HCT116 (cell line): ENCODE measurements around the gene TCF7L1. TPM values are rescaled to one million over a fixed set of nuclear protein-coding genes. Genes with fewer than 3 reads are reported as not detected.

ENCODE experiments used
- ATAC-seq: fragments of 200-7000 bp; cut with Tn5 transposase; 2 replicates; pipeline ENCODE4 v1.9.1; 2020; ENCODE audit warnings: mild to moderate bottlenecking, moderate library complexity
- BruUV-seq: library from RNA; stranded (reverse); fragments of 400-500 nt; replicated peaks from 2 replicates; lab custom pipeline; 2021; lab: Mats Ljungman, UMichigan
- CTCF ChIA-PET: fragments of 300-600 bp; sonication (Branson Sonifier 250); formaldehyde crosslinking; loops from one replicate; lab custom pipeline; 2021; ENCODE audit warnings: antibody characterized with exemption; lab: Charles Lee
- POLR2A ChIA-PET: fragments of 300-600, 350-600 bp; sonication (Branson Sonifier 250); formaldehyde crosslinking; loops from one replicate; lab custom pipeline; 2021; ENCODE audit warnings: antibody characterized with exemption; lab: Charles Lee
- RAD21 ChIA-PET, 2 experiments: fragments of 300-600 bp; sonication (Branson Sonifier 250); formaldehyde crosslinking; loops; one replicate each; lab custom pipeline; 2023; ENCODE audit warnings: low total read pairs in 2 of 2; ENCODE audit not compliant: uncharacterized antibody in 2 of 2, unreplicated experiment in 2 of 2, low non-redundant PET in 1 of 2; lab: Charles Lee
- DNase-seq: peaks from one replicate; pipeline ENCODE4 v3.0.0-alpha.2; 2010; ENCODE audit warnings: low read depth, low spot score
- H2AFZ ChIP-seq: fragments of 200-600 bp; shearing (Covaris generic), sonication (generic); 2 replicates; pipeline ENCODE4 v1.6.1; 2017; ENCODE audit warnings: low read depth, mixed run types, mixed read lengths, antibody characterized with exemption, low read length; ENCODE audit not compliant: poor library complexity, severe bottlenecking
- H3K27ac ChIP-seq: 2 replicates; pipeline ENCODE4 v1.5.1; 2012; ENCODE audit warnings: low read depth, low read length
- H3K27me3 ChIP-seq: fragments of 200-600 bp; sonication (generic); 2 replicates; pipeline ENCODE4 v1.6.1; 2016; ENCODE audit warnings: mixed run types, low read length, mixed read lengths; ENCODE audit not compliant: insufficient read depth
- H3K36me3 ChIP-seq, 2 experiments: fragments of 200-500 bp in 1 of 2; fragments of 200-600 bp in 1 of 2; sonication (Bioruptor generic) in 1 of 2; sonication (generic) in 1 of 2; 2 replicates each; pipeline versions ENCODE4 v1.5.1 to v1.6.1; 2014 to 2016; ENCODE audit warnings: low read length in 2 of 2, inconsistent platforms in 1 of 2, mixed read lengths in 1 of 2, mixed run types in 1 of 2; ENCODE audit not compliant: insufficient read depth in 2 of 2, control insufficient read depth in 1 of 2
- H3K4me1 ChIP-seq, 2 experiments: fragments of 200-600 bp in 1 of 2; sonication (generic) in 1 of 2; 2 replicates each; pipeline versions ENCODE4 v1.5.1 to v1.6.1; 2012 to 2017; ENCODE audit warnings: low read length in 2 of 2, inconsistent platforms in 1 of 2, mild to moderate bottlenecking in 1 of 2, mixed read lengths in 1 of 2, mixed run types in 1 of 2, moderate library complexity in 1 of 2; ENCODE audit not compliant: insufficient read depth in 2 of 2, control insufficient read depth in 1 of 2
- H3K4me2 ChIP-seq: fragments of 200-600 bp; sonication (generic); 2 replicates; pipeline ENCODE4 v1.6.1; 2017; ENCODE audit warnings: mixed run types, low read length, mixed read lengths
- H3K4me3 ChIP-seq, 2 experiments: fragments of 200-600 bp in 1 of 2; sonication (generic) in 1 of 2; replicated peaks in 1 of 2; 2 replicates each; pipeline ENCODE4 v1.5.1; 2011 to 2016; ENCODE audit warnings: low read length in 2 of 2, control low read depth in 1 of 2, low read depth in 1 of 2, mild to moderate bottlenecking in 1 of 2, mixed read lengths in 1 of 2, mixed run types in 1 of 2
- H3K79me2 ChIP-seq: fragments of 200-600 bp; sonication (generic); 2 replicates; pipeline ENCODE4 v1.6.1; 2017; ENCODE audit warnings: mild to moderate bottlenecking, mixed run types, low read length, moderate library complexity, mixed read lengths; ENCODE audit not compliant: insufficient read depth
- H3K9ac ChIP-seq: fragments of 200-600 bp; sonication (generic); 2 replicates; pipeline ENCODE4 v1.6.1; 2016; ENCODE audit warnings: low read length, mixed read lengths
- H3K9me2 ChIP-seq: fragments of 200-600 bp; sonication (generic), shearing (Covaris generic); 2 replicates; pipeline ENCODE4 v1.6.1; 2017; ENCODE audit warnings: mixed run types, mild to moderate bottlenecking, moderate library complexity; ENCODE audit not compliant: insufficient read depth
- H3K9me3 ChIP-seq, 2 experiments: fragments of 200-500 bp in 1 of 2; fragments of 200-600 bp in 1 of 2; sonication (Bioruptor generic) in 1 of 2; sonication (generic) in 1 of 2; 2 replicates each; pipeline ENCODE4 v1.6.1; 2014 to 2017; ENCODE audit warnings: low read length in 2 of 2, mixed read lengths in 2 of 2, inconsistent platforms in 1 of 2, low read depth in 1 of 2, mild to moderate bottlenecking in 1 of 2, mixed run types in 1 of 2, moderate library complexity in 1 of 2; ENCODE audit not compliant: control insufficient read depth in 1 of 2, insufficient read depth in 1 of 2
- H4K20me1 ChIP-seq: fragments of 200-600 bp; sonication (generic), shearing (Covaris generic); 2 replicates; pipeline ENCODE4 v1.6.1; 2017; ENCODE audit warnings: mixed run types, mild to moderate bottlenecking, moderate library complexity; ENCODE audit not compliant: insufficient read depth
- ELF1 ChIP-seq: IDR thresholded peaks from 2 replicates; pipeline ENCODE4 v1.6.1; 2012; ENCODE audit warnings: low read depth, borderline replicate concordance
- EZH2 ChIP-seq: fragments of 200-600 bp; sonication (generic); IDR thresholded peaks from 2 replicates; pipeline ENCODE4 v1.6.1; 2017; ENCODE audit warnings: antibody characterized with exemption, mixed run types
- EZH2phosphoT487 ChIP-seq: fragments of 200-600 bp; IDR thresholded peaks from 2 replicates; pipeline ENCODE4 v1.6.1; 2018; ENCODE audit warnings: antibody characterized with exemption, borderline replicate concordance
- FOSL1 ChIP-seq: IDR thresholded peaks from 2 replicates; pipeline ENCODE4 v1.6.1; 2012; ENCODE audit warnings: low read depth
- POLR2A ChIP-seq: IDR thresholded peaks from 2 replicates; pipeline ENCODE4 v1.7.0; 2011; ENCODE audit warnings: borderline replicate concordance; ENCODE audit not compliant: insufficient read depth, insufficient read length; ENCODE audit errors: extremely low read depth
- RAD21 ChIP-seq: IDR thresholded peaks from 2 replicates; pipeline ENCODE4 v1.6.1; 2012; ENCODE audit warnings: low read depth, mild to moderate bottlenecking
- SP1 ChIP-seq: IDR thresholded peaks from 2 replicates; pipeline ENCODE4 v1.6.1; 2012; ENCODE audit warnings: low read depth
- TCF7L2 ChIP-seq: IDR thresholded peaks from 2 replicates; pipeline ENCODE4 v1.7.0; 2011; ENCODE audit warnings: borderline replicate concordance, inconsistent platforms; ENCODE audit not compliant: insufficient read depth, insufficient read length; ENCODE audit errors: extremely low read depth
- intact Hi-C: fragments of 100-400 bp; cut with micrococcal nuclease; formaldehyde crosslinking; loops from 2 replicates; pipeline ENCODE4 v1.10.0; 2022
- total RNA-seq: library from RNA; stranded (reverse); gene quantifications from one replicate; pipeline ENCODE4 v1.2.1, GENCODE V29; 2021; ENCODE audit not compliant: unreplicated experiment
- TF ChIP-seq, protein P1 (sequence below): IDR thresholded peaks from 2 replicates; pipeline ENCODE4 v1.6.1; 2012; ENCODE audit warnings: low read depth

TCF7L1 gene
- total RNA-seq, 1 experiment from 2014 or later: 10.3 TPM

DNA sequence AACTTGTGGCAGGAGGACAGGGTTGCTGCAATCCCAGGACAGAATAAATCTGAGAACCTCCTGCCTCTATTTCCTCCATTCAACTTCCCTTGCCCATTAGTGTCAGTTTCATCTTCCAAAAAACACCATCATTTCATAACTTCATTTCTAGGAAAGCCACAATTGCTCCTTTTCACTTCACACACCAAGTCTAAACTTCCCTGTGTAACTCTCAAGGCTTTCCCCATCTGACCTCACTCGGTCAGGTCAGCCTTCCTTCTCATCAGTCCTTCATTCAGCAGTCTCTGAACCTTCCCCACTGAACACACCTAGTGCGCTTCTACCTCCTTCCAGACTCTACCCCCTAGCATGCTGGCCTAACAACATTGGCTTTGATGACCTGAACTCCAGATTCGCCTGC lies 35.8 kb downstream of the TCF7L1 start:
- no TSS peak for BruUV-seq
- DNase-seq: no peak
- no peaks in the 10 kb centered on the region for H3K27me3 ChIP-seq
- H4K20me1 ChIP-seq: no peaks in the 10 kb centered on the region; the same call in 1 of the 2 replicates
- intact Hi-C loops: no loop called here
- H3K4me3 ChIP-seq: no peak overlapping the region
- RAD21 ChIA-PET: no interaction called here
- TF ChIP-seq EZH2phosphoT487 (no peak), TCF7L2 (no peak), FOSL1 (no peak), EZH2 (no peak), POLR2A (no peak), SP1 (no peak), RAD21 (no peak), ELF1 (no peak)
- TF ChIP-seq, protein P1, sequence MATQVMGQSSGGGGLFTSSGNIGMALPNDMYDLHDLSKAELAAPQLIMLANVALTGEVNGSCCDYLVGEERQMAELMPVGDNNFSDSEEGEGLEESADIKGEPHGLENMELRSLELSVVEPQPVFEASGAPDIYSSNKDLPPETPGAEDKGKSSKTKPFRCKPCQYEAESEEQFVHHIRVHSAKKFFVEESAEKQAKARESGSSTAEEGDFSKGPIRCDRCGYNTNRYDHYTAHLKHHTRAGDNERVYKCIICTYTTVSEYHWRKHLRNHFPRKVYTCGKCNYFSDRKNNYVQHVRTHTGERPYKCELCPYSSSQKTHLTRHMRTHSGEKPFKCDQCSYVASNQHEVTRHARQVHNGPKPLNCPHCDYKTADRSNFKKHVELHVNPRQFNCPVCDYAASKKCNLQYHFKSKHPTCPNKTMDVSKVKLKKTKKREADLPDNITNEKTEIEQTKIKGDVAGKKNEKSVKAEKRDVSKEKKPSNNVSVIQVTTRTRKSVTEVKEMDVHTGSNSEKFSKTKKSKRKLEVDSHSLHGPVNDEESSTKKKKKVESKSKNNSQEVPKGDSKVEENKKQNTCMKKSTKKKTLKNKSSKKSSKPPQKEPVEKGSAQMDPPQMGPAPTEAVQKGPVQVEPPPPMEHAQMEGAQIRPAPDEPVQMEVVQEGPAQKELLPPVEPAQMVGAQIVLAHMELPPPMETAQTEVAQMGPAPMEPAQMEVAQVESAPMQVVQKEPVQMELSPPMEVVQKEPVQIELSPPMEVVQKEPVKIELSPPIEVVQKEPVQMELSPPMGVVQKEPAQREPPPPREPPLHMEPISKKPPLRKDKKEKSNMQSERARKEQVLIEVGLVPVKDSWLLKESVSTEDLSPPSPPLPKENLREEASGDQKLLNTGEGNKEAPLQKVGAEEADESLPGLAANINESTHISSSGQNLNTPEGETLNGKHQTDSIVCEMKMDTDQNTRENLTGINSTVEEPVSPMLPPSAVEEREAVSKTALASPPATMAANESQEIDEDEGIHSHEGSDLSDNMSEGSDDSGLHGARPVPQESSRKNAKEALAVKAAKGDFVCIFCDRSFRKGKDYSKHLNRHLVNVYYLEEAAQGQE: no peak
- TF ChIP-seq, all 23 proteins: peak for 0
- POLR2A ChIA-PET: no interaction called here
- H2AFZ ChIP-seq: no peak overlapping the region
- no peaks in the 10 kb centered on the region for H3K79me2 ChIP-seq
- no peak overlapping the region for H3K27ac ChIP-seq
- H3K9me3 ChIP-seq: no peaks in the 10 kb centered on the region
- CTCF ChIA-PET: no interaction called here
- no peak overlapping the region for H3K4me2 ChIP-seq
- H3K4me1 ChIP-seq: no peaks in the 10 kb centered on the region
- H3K9ac ChIP-seq: no peak overlapping the region
- no peak for ATAC-seq
- H3K36me3 ChIP-seq: no peaks in the 10 kb centered on the region
- no peaks in the 10 kb centered on the region for H3K9me2 ChIP-seq
